ENCODE data around the gene SDC1.

The SDC1 gene

GRCh38 chr2:20214566-20215182, 10.3 kb downstream of the SDC1 start:
- DNase-seq (ENCODE audit: low read depth in 2 of 2): no peak

GRCh38 chr2:20213651-20214565, 11.0 kb downstream of the SDC1 start:
- no peak for DNase-seq (ENCODE audit: low read depth in 2 of 2)

- DNase-seq (ENCODE audit: low read depth in 2 of 2): no peak
Observed at GRCh38 chr2:20212871-20213503, 11.9 kb downstream of the SDC1 start.

GRCh38 chr2:20212459-20212870, 12.5 kb downstream of the SDC1 start:
- DNase-seq (ENCODE audit: low read depth in 2 of 2): no peak

GRCh38 chr2:20211860-20212458, 13.0 kb downstream of the SDC1 start:
- no peak for DNase-seq (ENCODE audit: low read depth in 2 of 2)

- DNase-seq (ENCODE audit: low read depth in 2 of 2): no peak
Observed at GRCh38 chr2:20211420-20211819, 13.5 kb downstream of the SDC1 start.

GRCh38 chr2:20210462-20210861, 14.5 kb downstream of the SDC1 start:
- no peak for DNase-seq (ENCODE audit: low read depth in 2 of 2)

- no peak for DNase-seq (ENCODE audit: low read depth in 2 of 2)
Observed at GRCh38 chr2:20209373-20210109, 15.4 kb downstream of the SDC1 start.

GRCh38 chr2:20208476-20208859, 16.5 kb downstream of the SDC1 start:
- no peak for DNase-seq (ENCODE audit: low read depth in 2 of 2)

GRCh38 chr2:20207051-20207450, 17.9 kb downstream of the SDC1 start:
- no peak for DNase-seq (ENCODE audit: low read depth in 2 of 2)

- no peak for DNase-seq (ENCODE audit: low read depth in 2 of 2)
Observed at GRCh38 chr2:20205915-20206524, 18.9 kb downstream of the SDC1 start.

GRCh38 chr2:20205069-20205468, 19.9 kb downstream of the SDC1 start:
- DNase-seq (ENCODE audit: low read depth in 2 of 2): no peak

- no peak for DNase-seq (ENCODE audit: low read depth in 2 of 2)
Observed at GRCh38 chr2:20203521-20204225, 21.3 kb downstream of the SDC1 start.

GRCh38 chr2:20203072-20203471, 21.9 kb downstream of the SDC1 start:
- no peak for DNase-seq (ENCODE audit: low read depth in 2 of 2)

- no peak for DNase-seq (ENCODE audit: low read depth in 2 of 2)
Observed at GRCh38 chr2:20201671-20202070, 23.3 kb downstream of the SDC1 start.

- DNase-seq (ENCODE audit: low read depth in 2 of 2): no peak
Observed at GRCh38 chr2:20200697-20201555, 24.0 kb downstream of the SDC1 start.

GRCh38 chr2:20199633-20200270, 25.2 kb downstream of the SDC1 start:
- no peak for DNase-seq (ENCODE audit: low read depth in 2 of 2)

GRCh38 chr2:20198796-20199632, 25.9 kb downstream of the SDC1 start:
- no peak for DNase-seq (ENCODE audit: low read depth in 2 of 2)

All from stimulated activated CD8-positive, alpha-beta memory T cell treated with anti-CD3 and anti-CD28 coated beads, Interleukin-15, amount 100 ng/mL, for 48 hours (primary cell).